Measurements from ENCODE around the gene FMOD. TPM values are rescaled to one million over a fixed set of nuclear protein-coding genes. Genes with fewer than 3 reads are reported as not detected.

The FMOD gene
- total and polyA plus RNA-seq, 2 experiments from 2014 or later: 2.3 to 7.6 TPM

- Histone ChIP-seq H3K27ac (no peak overlapping the region), H3K27me3 (no peaks in the 10 kb centered on the region)
- no peak for TF ChIP-seq CTCF (IDR thresholded peaks at IDR 0.05; ENCODE audit: low read depth, low read length)
These were observed 39.3 kb downstream of the FMOD start for GRCh38 chr1:203311368-203312301.

GRCh38 chr1:203308923-203309331, 42.0 kb downstream of the FMOD start:
- no peak overlapping the region for H3K27ac ChIP-seq
- no peaks in the 10 kb centered on the region for H3K9me3 ChIP-seq (ENCODE audit: low read depth)
- H3K4me3 ChIP-seq: no peak overlapping the region
- peaks cover 2% of the 10 kb centered on the region for H3K36me3 ChIP-seq
- H3K4me1 ChIP-seq (ENCODE audit: low read depth): peaks cover 28% of the 10 kb centered on the region
- no peak for DNase-seq (ENCODE audit: low read depth in 1 of 2, low spot score in 1 of 2)
- no peak for TF ChIP-seq CTCF (IDR thresholded peaks at IDR 0.05; ENCODE audit: low read depth, low read length)
- no peaks in the 10 kb centered on the region for H3K27me3 ChIP-seq

More at GRCh38 chr1:203311368-203312301, 39.3 kb downstream of the FMOD start:
- Histone ChIP-seq H3K36me3 (peaks cover 2% of the 10 kb centered on the region), H3K9me3 (ENCODE audit: low read depth) (no peaks in the 10 kb centered on the region), H3K4me1 (ENCODE audit: low read depth) (peaks cover 27% of the 10 kb centered on the region), H3K4me3 (no peak overlapping the region)
- no peak for DNase-seq (ENCODE audit: low read depth in 1 of 2, low spot score in 1 of 2)

GRCh38 chr1:203308328-203308922, 42.5 kb downstream of the FMOD start:
- no peaks in the 10 kb centered on the region for H3K9me3 ChIP-seq (ENCODE audit: low read depth)
- peaks cover 29% of the 10 kb centered on the region for H3K4me1 ChIP-seq (ENCODE audit: low read depth)
- H3K27me3 ChIP-seq: no peaks in the 10 kb centered on the region
- H3K27ac ChIP-seq: no peak overlapping the region
- peak overlapping the region; percentile 45 for H3K4me3 ChIP-seq
- TF ChIP-seq CTCF (IDR thresholded peaks at IDR 0.05; ENCODE audit: low read depth, low read length): no peak
- no peak for DNase-seq (ENCODE audit: low read depth in 1 of 2, low spot score in 1 of 2)
- H3K36me3 ChIP-seq: peaks cover 2% of the 10 kb centered on the region

- no peaks in the 10 kb centered on the region for H3K27me3 ChIP-seq
- DNase-seq (ENCODE audit: low read depth in 1 of 2, low spot score in 1 of 2): no peak
These were observed 43.2 kb downstream of the FMOD start for GRCh38 chr1:203307641-203308126.

More at GRCh38 chr1:203307641-203308126, 43.2 kb downstream of the FMOD start:
- H3K36me3 ChIP-seq: peaks cover 2% of the 10 kb centered on the region
- no peak overlapping the region for H3K27ac ChIP-seq
- H3K4me3 ChIP-seq: peak overlapping the region; percentile 45
- no peaks in the 10 kb centered on the region for H3K9me3 ChIP-seq (ENCODE audit: low read depth)
- H3K4me1 ChIP-seq (ENCODE audit: low read depth): peaks cover 29% of the 10 kb centered on the region
- no peak for TF ChIP-seq CTCF (IDR thresholded peaks at IDR 0.05; ENCODE audit: low read depth, low read length)

All from cardiac muscle cell (in vitro differentiated cells and primary cell).